ENCODE data around the gene CMTM4.
"Not testable (repeated sequence)": the region's sequence is repeated elsewhere in the genome, so short reads cannot be mapped to it uniquely, and the experiment has no call there.

The CMTM4 gene

DNA sequence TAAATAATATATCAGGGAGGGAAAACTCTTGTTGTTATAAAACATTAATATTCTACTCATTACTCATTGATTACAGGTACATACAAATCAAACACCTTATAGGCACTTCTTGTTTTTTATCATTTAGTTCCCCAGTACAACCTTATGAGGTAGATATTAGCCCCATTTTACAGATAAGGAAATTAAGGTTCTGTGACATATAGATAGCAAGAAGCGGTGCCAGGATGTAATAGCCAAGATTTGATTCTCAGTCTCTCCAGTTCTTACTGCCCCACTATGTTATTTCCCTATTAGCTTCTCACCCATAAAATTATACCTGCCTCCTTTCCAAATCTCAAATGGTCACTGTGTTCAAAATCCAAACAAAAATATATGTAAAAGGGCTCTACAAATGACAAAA is 55.2 kb downstream of the CMTM4 start:
- no peak for DNase-seq (ENCODE audit: low spot score)

DNA sequence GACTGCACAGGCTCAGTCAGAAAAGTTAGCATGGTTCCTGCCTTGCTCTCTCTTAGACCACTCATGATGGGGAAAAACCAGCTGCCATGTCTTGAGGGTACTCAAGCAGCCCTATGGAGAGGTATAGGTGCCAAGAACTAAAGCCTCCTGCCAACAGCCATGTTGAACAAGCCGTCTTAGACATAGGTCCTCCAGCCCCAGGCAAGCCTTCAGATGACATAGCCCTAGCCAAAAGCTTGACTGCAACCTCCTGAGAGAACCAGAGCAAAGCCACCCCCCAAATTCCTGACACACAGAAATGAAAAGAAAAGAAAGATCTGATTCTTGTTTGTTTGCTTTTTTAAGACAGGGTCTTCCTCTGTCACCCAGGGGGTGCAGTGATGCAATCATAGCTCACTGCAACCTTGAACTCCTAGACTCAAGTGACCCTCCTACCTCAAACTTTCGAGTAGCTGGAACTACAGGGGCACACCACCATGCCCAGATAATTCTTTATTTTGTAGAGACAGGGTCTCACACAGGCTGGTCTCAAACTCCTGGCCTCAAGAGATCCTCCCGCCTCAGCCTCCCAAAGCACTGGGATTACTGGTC is 55.7 kb downstream of the CMTM4 start:
- no peak for DNase-seq (ENCODE audit: low spot score)

DNA sequence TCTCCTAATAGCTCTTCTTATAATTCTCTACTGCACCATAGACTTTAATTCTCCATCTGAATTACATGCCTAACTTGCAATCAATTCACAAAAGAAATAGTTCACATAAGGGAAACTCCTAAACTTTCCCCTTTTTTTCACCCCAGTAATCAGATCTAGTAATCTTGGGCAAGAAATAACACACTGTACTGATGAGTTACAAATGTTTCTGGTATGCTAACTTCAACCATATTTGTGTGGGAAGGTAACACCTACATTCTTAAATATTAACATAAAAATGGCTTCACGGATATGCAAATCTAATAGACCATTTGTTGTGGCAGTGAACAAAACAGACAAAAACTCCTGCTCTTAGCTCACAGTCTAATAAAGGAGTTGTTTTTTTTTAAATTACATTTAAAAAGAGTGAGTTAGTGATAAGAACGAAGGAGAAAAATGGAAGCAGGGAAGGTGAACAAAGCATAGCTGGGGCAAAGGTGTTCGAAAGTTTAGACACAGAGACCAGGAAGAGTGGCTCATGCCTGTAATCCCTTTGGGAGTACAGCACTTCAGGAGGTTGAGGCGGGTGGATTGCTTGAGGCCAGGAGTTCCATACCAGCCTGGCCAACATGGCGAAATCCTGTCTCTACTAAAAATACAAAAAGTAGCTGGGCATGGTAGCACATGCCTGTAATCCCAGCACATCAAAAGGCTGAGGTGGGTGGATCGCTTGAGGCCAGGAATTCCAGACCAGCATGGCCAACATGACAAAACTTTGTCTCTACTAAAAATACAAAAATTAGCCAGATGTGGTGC is 57.3 kb downstream of the CMTM4 start:
- no peak for DNase-seq (ENCODE audit: low spot score)

DNA sequence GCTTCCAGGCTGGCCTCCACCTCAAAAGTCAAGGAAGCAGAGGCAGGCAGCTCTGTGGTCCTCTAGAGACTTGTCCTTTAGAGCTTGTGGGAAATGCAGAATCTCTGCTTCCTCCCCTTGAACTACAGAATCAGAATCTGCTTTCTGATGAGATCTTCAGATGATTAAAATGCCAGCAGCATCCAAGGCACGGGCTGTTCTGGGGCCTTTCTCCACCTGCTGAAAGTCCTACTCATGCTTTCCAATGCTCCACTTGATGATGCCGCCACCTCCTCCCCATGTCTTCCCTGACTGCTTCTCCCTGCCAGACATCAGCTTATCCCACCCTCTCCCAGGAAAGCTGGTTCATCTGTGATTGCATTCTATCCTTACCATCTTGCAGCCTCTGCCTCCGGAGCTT is 58.7 kb downstream of the CMTM4 start:
- no peak for DNase-seq (ENCODE audit: low spot score)

- no peak for DNase-seq (ENCODE audit: low spot score)
Measured at GRCh38 chr16:66636199-66636598, 60.3 kb downstream of the CMTM4 start.

- no peak for DNase-seq (ENCODE audit: low spot score)
Measured at GRCh38 chr16:66635406-66635805, 61.1 kb downstream of the CMTM4 start.

DNA sequence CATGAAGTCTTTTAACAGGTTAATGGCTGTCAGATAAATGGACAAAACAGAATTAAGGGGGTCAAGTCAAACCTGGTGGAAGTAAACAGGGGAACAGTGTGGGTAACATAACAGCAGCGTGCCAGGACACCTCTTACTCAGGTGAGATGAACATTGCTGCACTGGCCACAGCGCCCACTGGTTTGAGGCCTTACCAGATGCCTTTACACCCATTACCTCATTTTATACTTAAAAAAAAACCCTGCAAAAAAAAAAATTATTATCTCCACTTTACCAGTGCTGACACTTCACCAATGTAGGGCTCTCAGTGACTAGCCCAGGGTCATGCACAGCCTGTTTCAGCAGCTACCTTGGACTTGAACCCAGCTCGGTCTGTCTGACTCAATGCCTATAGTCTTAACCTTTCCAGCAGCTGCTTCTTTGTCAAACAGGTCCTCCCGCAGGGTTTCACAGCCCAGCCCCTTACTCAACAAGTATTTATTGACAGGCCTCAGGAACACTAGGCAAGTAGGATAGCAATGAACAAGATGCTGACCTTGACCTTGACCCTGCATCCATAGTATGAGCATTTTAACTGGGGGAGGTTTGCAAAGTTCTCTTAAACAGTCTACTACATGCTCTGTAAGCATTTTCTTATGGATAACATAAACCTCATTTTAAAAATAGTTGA is 61.9 kb downstream of the CMTM4 start:
- DNase-seq (ENCODE audit: low spot score), result no peak

- not testable (repeated sequence) for DNase-seq (ENCODE audit: low spot score)
Measured at GRCh38 chr16:66631558-66631957, 65.0 kb downstream of the CMTM4 start.

DNA sequence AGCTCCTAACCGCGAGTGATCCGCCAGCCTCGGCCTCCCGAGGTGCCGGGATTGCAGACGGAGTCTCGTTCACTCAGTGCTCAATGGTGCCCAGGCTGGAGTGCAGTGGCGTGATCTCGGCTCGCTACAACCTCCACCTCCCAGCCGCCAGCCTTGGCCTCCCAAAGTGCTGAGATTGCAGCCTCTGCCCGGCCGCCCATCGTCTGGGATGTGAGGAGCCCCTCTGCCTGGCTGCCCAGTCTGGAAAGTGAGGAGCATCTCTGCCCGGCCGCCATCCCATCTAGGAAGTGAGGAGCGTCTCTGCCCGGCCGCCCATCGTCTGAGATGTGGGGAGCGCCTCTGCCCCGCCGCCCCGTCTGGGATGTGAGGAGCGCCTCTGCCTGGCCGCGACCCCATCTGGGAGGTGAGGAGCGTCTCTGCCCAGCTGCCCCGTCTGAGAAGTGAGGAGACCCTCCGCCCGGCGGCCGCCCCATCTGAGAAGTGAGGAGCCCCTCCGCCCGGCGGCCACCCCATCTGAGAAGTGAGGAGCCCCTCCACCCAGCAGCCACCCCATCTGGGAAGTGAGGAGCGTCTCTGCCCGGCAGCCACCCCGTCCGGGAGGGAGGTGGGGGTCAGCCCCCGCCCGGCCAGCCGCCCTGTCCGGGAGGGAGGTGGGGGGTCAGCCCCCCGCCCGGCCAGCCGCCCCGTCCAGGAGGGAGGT is 65.8 kb downstream of the CMTM4 start:
- not testable (repeated sequence) for DNase-seq (ENCODE audit: low spot score)

DNA sequence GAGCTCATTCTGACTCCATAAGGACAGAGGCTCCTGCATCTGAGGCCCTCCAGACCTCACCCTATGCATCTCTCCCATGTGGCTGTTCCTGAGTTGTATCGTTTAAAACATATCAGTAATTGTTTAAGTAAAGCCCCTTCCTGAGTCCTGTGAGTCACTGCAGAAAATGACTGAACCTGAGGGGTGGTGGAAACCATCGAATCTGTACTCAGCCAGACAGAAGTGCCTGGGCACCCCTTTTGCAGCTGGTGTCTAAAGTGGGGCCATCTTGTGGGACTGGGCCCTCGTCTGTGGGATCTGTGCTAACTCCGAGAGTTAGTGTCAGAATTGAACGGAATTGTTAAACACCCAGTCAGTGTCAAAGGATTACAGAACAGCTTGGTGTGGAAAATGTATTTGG is 66.7 kb downstream of the CMTM4 start:
- no peak for DNase-seq (ENCODE audit: low spot score)

DNA sequence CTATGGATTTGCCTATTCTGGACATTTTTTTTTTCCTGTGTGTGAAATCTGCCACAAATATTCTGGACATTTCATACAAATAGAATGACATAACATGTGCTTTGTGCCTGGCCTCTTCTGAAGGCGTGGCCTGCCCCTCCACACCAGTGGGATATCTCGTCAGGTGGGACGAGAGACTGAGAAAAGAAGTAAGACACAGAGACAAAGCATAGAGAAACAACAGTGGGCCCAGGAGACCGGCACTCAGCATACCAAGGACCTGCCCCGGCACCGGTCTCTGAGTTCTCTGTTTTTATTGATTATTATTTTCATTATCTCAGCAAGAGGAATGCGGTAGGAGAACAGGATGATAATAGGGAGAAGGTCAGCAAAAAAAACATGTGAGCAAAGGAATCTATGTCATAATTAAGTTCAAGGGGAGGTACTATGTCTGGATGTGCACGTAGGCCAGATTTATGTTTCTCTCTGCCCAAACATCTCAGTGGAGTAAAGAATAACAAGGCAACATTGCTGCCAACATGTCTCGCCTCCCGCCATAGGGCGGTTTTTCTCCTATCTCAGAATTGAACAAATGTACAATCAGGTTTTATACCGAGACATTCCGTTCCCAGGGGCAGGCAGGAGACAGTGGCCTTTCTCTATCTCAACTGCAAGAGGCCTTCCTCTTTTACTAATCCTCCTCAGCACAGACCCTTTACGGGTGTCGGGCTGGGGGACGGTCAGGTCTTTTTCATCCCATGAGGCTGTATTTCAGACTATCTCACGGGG is 68.7 kb downstream of the CMTM4 start:
- DNase-seq (ENCODE audit: low spot score), result not testable (repeated sequence)

DNA sequence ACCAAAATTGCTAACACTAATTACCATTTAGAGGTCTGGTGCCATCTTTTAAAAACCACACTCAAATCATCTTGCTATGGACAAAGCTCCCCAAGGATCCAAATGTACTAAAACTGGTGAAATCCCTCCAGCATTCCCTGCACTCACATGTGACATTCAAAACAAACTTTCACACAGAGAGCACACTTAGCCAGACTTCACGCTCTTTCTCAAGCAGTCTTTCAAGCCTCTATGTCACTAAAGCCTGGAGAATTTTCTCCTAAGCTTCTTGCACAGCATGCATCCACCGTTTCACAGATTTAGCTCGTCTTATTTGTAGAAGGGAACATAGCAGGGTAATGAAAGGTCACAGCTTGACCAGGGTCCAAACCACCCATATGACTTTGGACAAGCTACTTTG is 72.8 kb downstream of the CMTM4 start:
- DNase-seq (ENCODE audit: low spot score), result no peak

DNA sequence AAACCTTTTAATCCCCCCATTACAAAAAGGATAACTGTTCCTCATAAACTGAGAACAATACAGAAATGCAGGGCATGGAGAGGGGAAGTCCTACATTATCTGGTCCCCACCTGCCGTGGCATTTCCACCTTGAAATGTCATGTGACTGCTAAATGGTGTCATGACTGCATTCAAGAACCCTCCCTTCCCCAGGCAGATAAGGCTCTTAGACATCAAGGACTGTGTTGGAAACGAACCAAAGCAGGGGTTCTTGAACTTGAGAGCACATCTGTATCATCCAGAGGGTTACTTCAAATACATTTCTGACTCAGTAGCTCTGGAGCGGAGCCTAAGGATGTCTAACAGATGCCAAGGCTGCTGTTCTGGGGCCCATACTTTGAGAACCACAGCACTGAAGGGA is 73.7 kb downstream of the CMTM4 start:
- DNase-seq (ENCODE audit: low spot score), result no peak

DNA sequence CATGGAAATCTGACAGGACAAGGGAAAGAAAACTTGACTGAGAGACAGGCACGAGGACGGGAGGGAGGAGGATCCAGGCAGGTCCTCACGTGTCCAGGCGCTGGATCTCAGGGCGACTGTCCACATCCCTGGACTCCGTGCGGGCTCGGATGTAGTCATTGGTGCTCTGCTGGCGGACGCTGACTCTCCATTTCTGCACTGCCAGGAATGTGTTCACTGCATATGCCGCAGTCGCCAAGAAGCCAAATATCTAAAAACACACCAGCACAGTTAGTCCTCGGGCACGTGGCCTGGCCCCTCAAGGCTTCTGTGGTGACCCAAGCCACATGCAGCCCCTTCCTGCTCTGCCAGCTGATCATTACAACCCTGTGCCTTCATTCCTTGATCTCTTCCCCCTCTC is 74.6 kb downstream of the CMTM4 start:
- no peak for DNase-seq (ENCODE audit: low spot score)

DNA sequence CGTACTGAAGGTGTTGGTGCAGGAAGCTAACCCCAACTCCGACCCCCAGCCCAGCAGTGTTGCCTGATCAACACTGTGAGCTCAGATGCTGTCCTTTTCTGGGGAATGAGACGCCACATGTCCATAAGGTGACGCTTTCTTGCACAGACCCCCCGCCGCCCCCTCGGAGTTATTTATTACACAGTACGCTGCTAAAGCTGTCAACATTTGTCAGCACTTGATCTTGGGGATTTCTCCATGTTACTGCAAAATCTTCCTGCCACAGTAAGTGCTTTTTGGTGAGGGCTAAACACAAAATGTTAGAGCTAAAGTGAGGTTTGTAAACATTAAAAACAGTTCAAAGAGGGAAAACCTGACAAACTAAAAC is 76.1 kb downstream of the CMTM4 start:
- no peak for DNase-seq (ENCODE audit: low spot score)

- no peak for DNase-seq (ENCODE audit: low spot score)
Measured at GRCh38 chr16:66619534-66620428, 76.8 kb downstream of the CMTM4 start.

DNA sequence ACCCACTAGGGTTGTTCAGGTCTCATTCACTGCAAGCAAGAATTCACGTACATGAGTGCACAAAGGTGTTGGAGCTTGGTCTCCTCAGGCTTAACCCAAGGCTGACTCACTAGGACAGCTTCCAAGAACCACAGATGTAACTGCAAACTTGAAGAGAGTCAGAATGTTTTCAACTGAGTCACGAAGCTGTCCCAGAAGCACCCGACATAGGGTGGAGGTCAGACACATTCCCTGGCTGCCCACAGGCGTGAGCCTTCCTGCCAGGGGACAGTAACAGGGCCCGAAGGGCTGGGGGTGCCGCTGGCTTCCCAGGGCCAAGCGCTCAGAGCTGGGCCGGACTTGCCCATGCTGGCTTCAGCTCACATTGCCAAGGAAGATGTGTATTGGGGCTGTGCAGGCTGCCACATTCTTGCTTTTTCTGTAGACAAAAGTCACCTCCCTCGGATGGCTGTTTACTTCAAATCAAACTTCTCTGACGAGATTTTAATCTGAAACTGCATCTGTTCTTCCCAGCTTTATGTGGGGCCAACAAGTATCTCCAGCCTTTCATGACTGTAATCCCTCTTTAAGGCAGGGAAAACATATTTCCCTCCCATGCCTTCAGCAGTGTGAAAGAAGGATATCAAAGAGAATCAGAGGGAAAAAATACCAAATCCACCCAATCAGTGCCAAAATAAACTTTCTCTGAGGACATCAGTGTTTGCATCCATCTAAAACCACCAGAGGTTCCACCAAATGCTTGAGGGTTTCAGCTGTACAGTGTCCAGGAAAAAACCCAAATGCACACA is 77.8 kb downstream of the CMTM4 start:
- no peak for DNase-seq (ENCODE audit: low spot score)

- DNase-seq (ENCODE audit: low spot score), result no peak
Measured at GRCh38 chr16:66617728-66618127, 78.8 kb downstream of the CMTM4 start.

DNA sequence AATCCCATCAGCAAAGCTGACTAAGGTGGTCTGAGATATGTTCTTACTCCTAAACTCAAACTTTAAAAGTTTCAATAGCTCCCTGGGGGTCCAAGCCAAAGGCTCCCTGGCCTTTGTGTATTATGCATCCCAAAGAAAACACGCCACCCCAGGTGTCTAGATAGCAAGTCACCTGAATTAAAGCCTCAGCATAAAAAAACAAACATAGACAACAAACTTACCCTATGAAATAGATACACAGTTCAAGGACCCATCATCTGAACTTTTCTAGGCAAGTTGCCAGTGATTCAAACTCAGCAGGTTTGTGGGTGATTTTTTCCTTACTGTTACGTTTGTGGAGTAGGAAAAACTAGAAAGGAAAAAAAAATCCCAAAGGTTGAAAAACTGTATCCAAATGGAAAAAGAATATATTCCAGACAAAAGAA is 79.5 kb downstream of the CMTM4 start:
- no peak for DNase-seq (ENCODE audit: low spot score)

GRCh38 chr16:66616592-66616991 is 80.0 kb downstream of the CMTM4 start:
- DNase-seq (ENCODE audit: low spot score), result no peak
